Upper lobe of right lung (tissue), 1 donor: Measurements from ENCODE around the gene CPVL. TPM values are rescaled to one million over a fixed set of nuclear protein-coding genes. Genes with fewer than 3 reads are reported as not detected.

Source experiments
- ATAC-seq: fragments of 200-7000 bp; cut with Tn5 transposase; one replicate; pipeline ENCODE4 v1.9.1; 2020; ENCODE audit warnings: mild to moderate bottlenecking, moderate library complexity
- DNase-seq: peaks from one replicate; pipeline ENCODE4 v3.0.0-alpha.2; 2020
- H3K27ac ChIP-seq: fragments of 200-600 bp; one replicate; pipeline ENCODE4 v1.8.0; 2022
- H3K27me3 ChIP-seq: fragments of 200-600 bp; one replicate; pipeline ENCODE4 v1.8.0; 2022; ENCODE audit warnings: mild to moderate bottlenecking
- H3K36me3 ChIP-seq: fragments of 200-600 bp; one replicate; pipeline ENCODE4 v1.8.0; 2022
- H3K4me1 ChIP-seq: fragments of 200-600 bp; one replicate; pipeline ENCODE4 v1.8.0; 2022
- H3K4me3 ChIP-seq: fragments of 200-600 bp; one replicate; pipeline ENCODE4 v1.8.0; 2022; ENCODE audit warnings: mild to moderate bottlenecking
- H3K9me3 ChIP-seq: fragments of 200-600 bp; one replicate; pipeline ENCODE4 v1.8.0; 2022
- intact Hi-C: fragments of 100-400 bp; cut with DNase I; formaldehyde crosslinking; loops from one replicate; pipeline ENCODE4 v1.11.0; 2022
- total RNA-seq: library from RNA; stranded (reverse); fragmentation: NEBNext Ultra II Directional; extraction: Animal tissue kit (Norgen Biotek cat#: 25700); gene quantifications from one replicate; pipeline ENCODE4 v1.2.1, GENCODE V29; 2021
- TF ChIP-seq, protein P1 (sequence below): fragments of 200-600 bp; IDR thresholded peaks from one replicate; pipeline ENCODE4 v1.8.0; 2022; ENCODE audit warnings: antibody characterized with exemption
- donor health status: DM: no; HTN: yes; CAD: no; lungs with severe emphysema.

Gene CPVL
- total RNA-seq, 1 donor from 2014 or later: 31.9 TPM

DNA sequence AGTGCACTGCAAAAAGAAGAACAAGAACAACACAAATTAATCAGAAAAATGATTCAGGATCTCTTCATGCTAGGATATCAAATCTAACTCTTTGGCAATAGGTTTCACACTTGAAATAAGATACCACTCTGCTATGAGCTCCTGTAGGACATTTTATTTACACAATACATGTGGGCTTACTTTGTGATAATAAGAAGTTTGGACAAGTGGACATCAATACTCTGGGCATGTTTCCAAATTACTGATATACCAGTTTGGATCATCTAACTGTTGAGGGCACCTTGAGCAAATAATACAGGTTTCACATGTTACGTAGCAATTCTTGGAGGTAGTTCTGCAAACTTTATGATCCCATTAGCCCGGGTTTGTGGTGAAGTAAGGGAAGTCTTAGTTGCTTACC is 59.8 kb downstream of the CPVL start:
- Histone ChIP-seq H3K27ac (no peak overlapping the region), H3K4me3 (no peak overlapping the region), H3K27me3 (no peaks in the 10 kb centered on the region), H3K36me3 (no peaks in the 10 kb centered on the region), H3K4me1 (peaks cover 26% of the 10 kb centered on the region), H3K9me3 (no peaks in the 10 kb centered on the region)
- ATAC-seq (no peak), DNase-seq (no peak)
- TF ChIP-seq, protein P1, sequence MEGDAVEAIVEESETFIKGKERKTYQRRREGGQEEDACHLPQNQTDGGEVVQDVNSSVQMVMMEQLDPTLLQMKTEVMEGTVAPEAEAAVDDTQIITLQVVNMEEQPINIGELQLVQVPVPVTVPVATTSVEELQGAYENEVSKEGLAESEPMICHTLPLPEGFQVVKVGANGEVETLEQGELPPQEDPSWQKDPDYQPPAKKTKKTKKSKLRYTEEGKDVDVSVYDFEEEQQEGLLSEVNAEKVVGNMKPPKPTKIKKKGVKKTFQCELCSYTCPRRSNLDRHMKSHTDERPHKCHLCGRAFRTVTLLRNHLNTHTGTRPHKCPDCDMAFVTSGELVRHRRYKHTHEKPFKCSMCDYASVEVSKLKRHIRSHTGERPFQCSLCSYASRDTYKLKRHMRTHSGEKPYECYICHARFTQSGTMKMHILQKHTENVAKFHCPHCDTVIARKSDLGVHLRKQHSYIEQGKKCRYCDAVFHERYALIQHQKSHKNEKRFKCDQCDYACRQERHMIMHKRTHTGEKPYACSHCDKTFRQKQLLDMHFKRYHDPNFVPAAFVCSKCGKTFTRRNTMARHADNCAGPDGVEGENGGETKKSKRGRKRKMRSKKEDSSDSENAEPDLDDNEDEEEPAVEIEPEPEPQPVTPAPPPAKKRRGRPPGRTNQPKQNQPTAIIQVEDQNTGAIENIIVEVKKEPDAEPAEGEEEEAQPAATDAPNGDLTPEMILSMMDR: no peak
- intact Hi-C loops: no loop called here

- TF ChIP-seq, protein P1: no peak
- H3K36me3 ChIP-seq: no peaks in the 10 kb centered on the region
Measured at GRCh38 chr7:29084832-29085231, 61.5 kb downstream of the CPVL start.

GRCh38 chr7:29080803-29081202 is 65.5 kb downstream of the CPVL start:
- Histone ChIP-seq H3K36me3 (no peaks in the 10 kb centered on the region), H3K27ac (no peak overlapping the region), H3K27me3 (no peaks in the 10 kb centered on the region), H3K4me1 (peaks cover 3% of the 10 kb centered on the region), H3K4me3 (no peak overlapping the region), H3K9me3 (no peaks in the 10 kb centered on the region)
- DNase-seq (no peak), ATAC-seq (no peak)
- intact Hi-C loops: no loop called here
- TF ChIP-seq, protein P1: no peak

More at GRCh38 chr7:29084832-29085231, 61.5 kb downstream of the CPVL start:
- intact Hi-C loops: no loop called here
- Histone ChIP-seq H3K27me3 (no peaks in the 10 kb centered on the region), H3K4me3 (no peak overlapping the region), H3K4me1 (peaks cover 15% of the 10 kb centered on the region), H3K9me3 (no peaks in the 10 kb centered on the region), H3K27ac (no peak overlapping the region)
- peak; percentile 93 for ATAC-seq
- DNase-seq: no peak

DNA sequence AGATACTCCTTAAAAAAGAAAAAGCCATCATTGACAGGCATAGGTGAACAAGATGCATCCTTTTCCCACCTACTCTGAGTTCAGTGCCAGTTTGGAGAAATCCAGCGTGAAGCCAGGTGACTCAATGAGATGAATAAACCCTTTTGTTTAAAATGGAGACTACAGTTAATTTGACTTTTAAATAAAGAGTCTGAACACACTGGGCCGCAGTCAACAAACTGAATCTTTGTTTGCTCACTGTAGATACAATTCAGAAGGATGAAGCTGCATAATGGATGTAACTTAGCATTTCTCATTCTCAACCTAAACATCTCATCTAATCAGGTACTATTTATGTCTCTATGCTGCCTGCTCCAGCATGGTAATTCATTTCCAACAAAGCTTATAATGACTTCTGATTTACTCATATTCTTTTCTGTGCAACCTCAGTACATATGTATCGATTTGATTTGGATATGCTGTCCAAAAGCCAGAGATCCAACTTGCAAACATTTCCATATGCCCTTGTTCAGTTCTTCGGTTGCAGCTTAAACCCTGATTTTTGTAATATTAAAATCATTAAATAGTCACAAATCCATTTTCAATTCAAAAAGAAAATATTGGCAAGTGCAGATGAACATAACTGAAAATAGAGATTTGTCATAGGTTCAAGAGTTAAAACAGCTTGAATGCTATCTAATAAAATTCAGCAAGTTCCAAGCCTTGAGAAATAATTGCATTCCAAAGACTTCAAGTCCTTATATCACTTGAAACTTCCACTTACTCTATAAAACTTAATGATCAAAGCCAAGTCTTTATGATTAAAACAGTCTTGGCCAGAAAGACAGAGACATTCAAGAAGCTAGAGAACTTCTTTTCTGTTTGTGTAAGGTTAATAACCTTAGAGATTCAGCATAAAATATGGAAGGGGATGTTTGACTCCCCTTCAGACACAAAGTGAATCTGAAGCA is 67.8 kb downstream of the CPVL start:
- Histone ChIP-seq H3K27ac (no peak overlapping the region), H3K36me3 (no peaks in the 10 kb centered on the region), H3K4me1 (no peaks in the 10 kb centered on the region), H3K4me3 (no peak overlapping the region), H3K9me3 (no peaks in the 10 kb centered on the region), H3K27me3 (no peaks in the 10 kb centered on the region)
- TF ChIP-seq, protein P1: no peak
- intact Hi-C loops: no loop called here
- DNase-seq (no peak), ATAC-seq (no peak)

- Histone ChIP-seq H3K4me1 (no peaks in the 10 kb centered on the region), H3K27me3 (no peaks in the 10 kb centered on the region), H3K4me3 (no peak overlapping the region), H3K9me3 (no peaks in the 10 kb centered on the region), H3K36me3 (no peaks in the 10 kb centered on the region), H3K27ac (no peak overlapping the region)
- DNase-seq (no peak), ATAC-seq (no peak)
- intact Hi-C loops: no loop called here
- TF ChIP-seq, protein P1: no peak
Measured at GRCh38 chr7:29077854-29078253, 68.5 kb downstream of the CPVL start.
